Ishikawa (cell line): ENCODE results near the gene NOP10.

Experiments used
- CEBPB ChIP-seq: IDR thresholded peaks from 2 replicates; pipeline ENCODE4 v1.6.1; 2012
- CREB1 ChIP-seq: IDR thresholded peaks from 2 replicates; pipeline ENCODE4 v1.6.1; 2012; ENCODE audit warnings: low read depth
- EGR1 ChIP-seq: IDR thresholded peaks from 2 replicates; pipeline ENCODE4 v1.6.1; 2012
- EP300 ChIP-seq: IDR thresholded peaks from 2 replicates; pipeline ENCODE4 v1.6.1; 2012; ENCODE audit warnings: borderline replicate concordance
- FOXM1 ChIP-seq: IDR thresholded peaks from 2 replicates; pipeline ENCODE4 v1.6.1; 2012; ENCODE audit warnings: low read depth, borderline replicate concordance
- MAX ChIP-seq: IDR thresholded peaks from 2 replicates; pipeline ENCODE4 v1.6.1; 2012
- NFIC ChIP-seq: IDR thresholded peaks from 2 replicates; pipeline ENCODE4 v1.6.1; 2012
- RAD21 ChIP-seq: IDR thresholded peaks from 2 replicates; pipeline ENCODE4 v1.6.1; 2012; ENCODE audit warnings: low read depth
- REST ChIP-seq: IDR thresholded peaks from 2 replicates; pipeline ENCODE4 v1.6.1; 2012; ENCODE audit warnings: low read depth, mild to moderate bottlenecking
- TAF1 ChIP-seq: IDR thresholded peaks from 2 replicates; pipeline ENCODE4 v1.6.1; 2012; ENCODE audit warnings: low read depth, mild to moderate bottlenecking
- TCF12 ChIP-seq: IDR thresholded peaks from 2 replicates; pipeline ENCODE4 v1.6.1; 2012; ENCODE audit warnings: low read depth
- TEAD4 ChIP-seq: IDR thresholded peaks from 2 replicates; pipeline ENCODE4 v1.6.1; 2012
- USF1 ChIP-seq: IDR thresholded peaks from 2 replicates; pipeline ENCODE4 v1.6.1; 2012
- YY1 ChIP-seq: IDR thresholded peaks from 2 replicates; pipeline ENCODE4 v1.6.1; 2012; ENCODE audit warnings: low read depth
- ZBTB7A ChIP-seq: IDR thresholded peaks from 2 replicates; pipeline ENCODE4 v1.6.1; 2012; ENCODE audit warnings: low read depth

The NOP10 gene

GRCh38 chr15:34357653-34358052, 14.7 kb upstream of the NOP10 start:
- TF ChIP-seq CEBPB (no peak), REST (no peak), MAX (no peak), TAF1 (no peak), YY1 (no peak), CREB1 (no peak), EGR1 (no peak), FOXM1 (no peak), USF1 (no peak), NFIC (no peak), EP300 (no peak), TEAD4 (no peak), TCF12 (no peak), RAD21 (no peak), ZBTB7A (no peak)

- TF ChIP-seq TAF1: no peak
- no peak for TF ChIP-seq RAD21
- no peak for TF ChIP-seq MAX
- TF ChIP-seq EGR1: no peak
- no peak for TF ChIP-seq ZBTB7A
- no peak for TF ChIP-seq REST
- TF ChIP-seq EP300: no peak
- TF ChIP-seq CEBPB: no peak
- TF ChIP-seq USF1: no peak
- no peak for TF ChIP-seq TCF12
- no peak for TF ChIP-seq CREB1
- TF ChIP-seq TEAD4: no peak
- no peak for TF ChIP-seq NFIC
These were observed 12.3 kb upstream of the NOP10 start for GRCh38 chr15:34355241-34355640.

- TF ChIP-seq CREB1: no peak
- TF ChIP-seq MAX: no peak
- no peak for TF ChIP-seq RAD21
- no peak for TF ChIP-seq NFIC
- TF ChIP-seq USF1: no peak
- TF ChIP-seq EGR1: no peak
- TF ChIP-seq REST: no peak
- TF ChIP-seq TCF12: no peak
- no peak for TF ChIP-seq EP300
- TF ChIP-seq FOXM1: no peak
- no peak for TF ChIP-seq TEAD4
These were observed 11.3 kb upstream of the NOP10 start for GRCh38 chr15:34354286-34354685.

GRCh38 chr15:34353627-34354026, 10.7 kb upstream of the NOP10 start:
- TF ChIP-seq EP300: no peak
- TF ChIP-seq YY1: no peak
- TF ChIP-seq NFIC: no peak
- TF ChIP-seq TEAD4: no peak
- no peak for TF ChIP-seq FOXM1
- TF ChIP-seq MAX: no peak
- TF ChIP-seq RAD21: no peak
- no peak for TF ChIP-seq CEBPB
- no peak for TF ChIP-seq TCF12
- TF ChIP-seq ZBTB7A: no peak
- TF ChIP-seq CREB1: no peak
- no peak for TF ChIP-seq USF1
- TF ChIP-seq EGR1: no peak
- TF ChIP-seq TAF1: no peak
- no peak for TF ChIP-seq REST
